NCI-H1930 (cell line): ENCODE measurements around the gene TSPEAR.
"Not testable (repeated sequence)": the region's sequence is repeated elsewhere in the genome, so short reads cannot be mapped to it uniquely, and the experiment has no call there.

Source experiments
- DNase-seq, 2 experiments: peaks; one replicate each; lab custom pipeline; 2025; lab: John Stamatoyannopoulos, UW

The TSPEAR gene

GRCh38 chr21:44702111-44702972 is 9.0 kb downstream of the TSPEAR start:
- DNase-seq: no peak

GRCh38 chr21:44701541-44701940 is 9.8 kb downstream of the TSPEAR start:
- no peak for DNase-seq

GRCh38 chr21:44701023-44701400 is 10.4 kb downstream of the TSPEAR start:
- DNase-seq: no peak

GRCh38 chr21:44700101-44701022 is 11.0 kb downstream of the TSPEAR start:
- DNase-seq: no peak

- DNase-seq: no peak
Observed at GRCh38 chr21:44699502-44700001, 11.8 kb downstream of the TSPEAR start.

- DNase-seq: no peak
Observed at GRCh38 chr21:44697811-44698734, 13.3 kb downstream of the TSPEAR start.

- DNase-seq: not testable (repeated sequence)
Observed at GRCh38 chr21:44697172-44697810, 14.1 kb downstream of the TSPEAR start, which contains the start of gene KRTAP10-12. TSS of gene KRTAP10-12 (plus strand) at chr21:44697172. CDS start at chr21:44697202, 30 bp downstream.

GRCh38 chr21:44696572-44696971 is 14.8 kb downstream of the TSPEAR start:
- no peak for DNase-seq

GRCh38 chr21:44695641-44696040 is 15.7 kb downstream of the TSPEAR start:
- no peak for DNase-seq

- DNase-seq: no peak
Observed at GRCh38 chr21:44695184-44695583, 16.2 kb downstream of the TSPEAR start.

GRCh38 chr21:44694776-44695175 is 16.6 kb downstream of the TSPEAR start:
- no peak for DNase-seq

- no peak for DNase-seq
Observed at GRCh38 chr21:44692798-44693512, 18.4 kb downstream of the TSPEAR start.

- no peak for DNase-seq
Observed at GRCh38 chr21:44691686-44692085, 19.7 kb downstream of the TSPEAR start.

- not testable (repeated sequence) for DNase-seq
Observed at GRCh38 chr21:44689740-44690139, 21.6 kb downstream of the TSPEAR start.

- no peak for DNase-seq
Observed at GRCh38 chr21:44687671-44688070, 23.7 kb downstream of the TSPEAR start.

GRCh38 chr21:44686843-44687561 is 24.4 kb downstream of the TSPEAR start:
- no peak for DNase-seq

GRCh38 chr21:44686000-44686781 is 25.2 kb downstream of the TSPEAR start:
- no peak for DNase-seq

GRCh38 chr21:44685050-44685449 is 26.3 kb downstream of the TSPEAR start:
- DNase-seq: not testable (repeated sequence)

- no peak for DNase-seq
Observed at GRCh38 chr21:44684483-44684882, 26.9 kb downstream of the TSPEAR start.
